ENCODE measurements around the gene CAMK2A. TPM values are rescaled to one million over a fixed set of nuclear protein-coding genes. Genes with fewer than 3 reads are reported as not detected.

Gene CAMK2A
- polyA plus RNA-seq, 1 donor (not counting 4 experiments of a cell fraction or from before 2014, with no cell fraction given) = 0.05 TPM

DNA sequence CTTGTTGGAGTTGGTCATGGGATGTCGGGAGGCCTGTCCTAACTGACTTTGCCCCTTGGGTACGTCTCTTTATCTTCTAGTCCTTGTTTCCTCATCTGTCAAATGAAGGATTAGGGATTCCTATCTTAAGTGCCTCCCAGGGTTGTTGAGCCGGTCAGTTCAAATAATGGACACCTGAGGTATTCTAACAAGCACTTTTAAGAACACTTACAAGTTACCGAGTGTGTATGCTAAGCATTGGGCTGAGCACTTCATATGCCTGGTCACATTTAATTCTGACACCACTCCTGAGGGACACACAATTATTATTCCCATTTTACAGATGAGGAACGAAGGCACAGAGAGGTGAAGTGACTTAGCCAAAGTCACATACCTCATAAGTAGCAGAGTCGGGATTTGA is 37.1 kb downstream of the CAMK2A start:
- Histone ChIP-seq H2AFZ (ENCODE audit: control insufficient read depth, low read length) (no peak overlapping the region), H3K9ac (ENCODE audit: control insufficient read depth, extremely low read depth, insufficient read depth, low read length) (no peak overlapping the region), H4K20me1 (ENCODE audit: control insufficient read depth, extremely low read depth, insufficient read depth, low read length) (no peaks in the 10 kb centered on the region), H3K4me1 (ENCODE audit: control insufficient read depth, extremely low read depth, insufficient read depth, low read length) (no peaks in the 10 kb centered on the region), H3K27me3 (ENCODE audit: control insufficient read depth, extremely low read depth, insufficient read depth, low read length) (no peaks in the 10 kb centered on the region), H3K36me3 (ENCODE audit: control insufficient read depth in 2 of 2, extremely low read depth in 1 of 2, insufficient read depth in 2 of 2, low read length in 2 of 2) (no peaks in the 10 kb centered on the region), H3K4me3 (ENCODE audit: control insufficient read depth in 2 of 3, extremely low read depth in 1 of 3, insufficient read depth in 2 of 3, low read depth in 1 of 3, low read length in 3 of 3) (no peak overlapping the region), H3K9me1 (ENCODE audit: control insufficient read depth, extremely low read depth, insufficient read depth, low read length) (no peaks in the 10 kb centered on the region), H3K27ac (ENCODE audit: control insufficient read depth, insufficient read depth, low read length) (no peak overlapping the region), H3K79me2 (ENCODE audit: control insufficient read depth, insufficient read depth, low read length) (no peaks in the 10 kb centered on the region), H3K4me2 (ENCODE audit: control insufficient read depth, extremely low read depth, insufficient read depth, low read depth, low read length) (no peak overlapping the region), H3K9me3 (ENCODE audit: control insufficient read depth, low read depth, low read length) (no peaks in the 10 kb centered on the region)
- dilution Hi-C loops (cut with MboI; ENCODE audit: extremely low pct_ligation_motif_present, low sequenced_read_pairs) = no loop called here
- TF ChIP-seq EZH2 (IDR thresholded peaks at IDR 0.05; ENCODE audit: low read length) = no peak
- TF ChIP-seq, protein P1, sequence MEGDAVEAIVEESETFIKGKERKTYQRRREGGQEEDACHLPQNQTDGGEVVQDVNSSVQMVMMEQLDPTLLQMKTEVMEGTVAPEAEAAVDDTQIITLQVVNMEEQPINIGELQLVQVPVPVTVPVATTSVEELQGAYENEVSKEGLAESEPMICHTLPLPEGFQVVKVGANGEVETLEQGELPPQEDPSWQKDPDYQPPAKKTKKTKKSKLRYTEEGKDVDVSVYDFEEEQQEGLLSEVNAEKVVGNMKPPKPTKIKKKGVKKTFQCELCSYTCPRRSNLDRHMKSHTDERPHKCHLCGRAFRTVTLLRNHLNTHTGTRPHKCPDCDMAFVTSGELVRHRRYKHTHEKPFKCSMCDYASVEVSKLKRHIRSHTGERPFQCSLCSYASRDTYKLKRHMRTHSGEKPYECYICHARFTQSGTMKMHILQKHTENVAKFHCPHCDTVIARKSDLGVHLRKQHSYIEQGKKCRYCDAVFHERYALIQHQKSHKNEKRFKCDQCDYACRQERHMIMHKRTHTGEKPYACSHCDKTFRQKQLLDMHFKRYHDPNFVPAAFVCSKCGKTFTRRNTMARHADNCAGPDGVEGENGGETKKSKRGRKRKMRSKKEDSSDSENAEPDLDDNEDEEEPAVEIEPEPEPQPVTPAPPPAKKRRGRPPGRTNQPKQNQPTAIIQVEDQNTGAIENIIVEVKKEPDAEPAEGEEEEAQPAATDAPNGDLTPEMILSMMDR (optimal IDR thresholded peaks at IDR 0.05 in 1 of 3, IDR thresholded peaks at IDR 0.05 in 1 of 3, conservative IDR thresholded peaks at IDR 0.05 in 1 of 3; ENCODE audit: extremely low read depth in 1 of 3, insufficient read depth in 2 of 3, low read length in 3 of 3) = no peak
- no peak for FAIRE-seq
- no peak for DNase-seq (ENCODE audit: low read depth, low spot score)

DNA sequence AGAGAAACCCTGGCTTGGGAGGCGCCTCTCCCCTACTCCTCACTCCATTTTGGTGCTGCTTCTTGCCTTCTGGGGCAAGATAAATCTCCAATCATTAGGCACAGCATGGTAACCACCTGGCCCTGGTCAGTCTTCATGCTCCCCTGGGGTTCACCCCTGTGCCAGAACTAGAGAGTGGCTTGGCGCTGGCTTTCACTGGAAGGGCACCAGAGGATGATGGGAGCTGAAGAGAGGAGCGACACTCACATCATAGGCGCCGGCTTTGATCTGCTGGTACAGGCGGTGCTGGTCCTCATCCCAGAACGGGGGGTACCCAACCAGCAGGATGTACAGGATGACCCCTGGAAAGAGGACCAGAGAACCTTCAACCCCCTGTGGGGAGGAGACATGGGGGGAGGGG is 38.1 kb downstream of the CAMK2A start:
- TF ChIP-seq, protein P1 (optimal IDR thresholded peaks at IDR 0.05 in 1 of 3, IDR thresholded peaks at IDR 0.05 in 1 of 3, conservative IDR thresholded peaks at IDR 0.05 in 1 of 3; ENCODE audit: extremely low read depth in 1 of 3, insufficient read depth in 2 of 3, low read length in 3 of 3) = no peak
- TF ChIP-seq EZH2 (IDR thresholded peaks at IDR 0.05; ENCODE audit: low read length) = no peak
- dilution Hi-C loops (cut with MboI; ENCODE audit: extremely low pct_ligation_motif_present, low sequenced_read_pairs) = no loop called here
- H3K4me1 ChIP-seq (ENCODE audit: control insufficient read depth, extremely low read depth, insufficient read depth, low read length) = no peaks in the 10 kb centered on the region
- no peaks in the 10 kb centered on the region for H3K79me2 ChIP-seq (ENCODE audit: control insufficient read depth, insufficient read depth, low read length)
- H3K27me3 ChIP-seq (ENCODE audit: control insufficient read depth, extremely low read depth, insufficient read depth, low read length) = no peaks in the 10 kb centered on the region
- H3K27ac ChIP-seq (ENCODE audit: control insufficient read depth, insufficient read depth, low read length) = no peak overlapping the region
- H3K4me3 ChIP-seq (ENCODE audit: control insufficient read depth in 2 of 3, extremely low read depth in 1 of 3, insufficient read depth in 2 of 3, low read depth in 1 of 3, low read length in 3 of 3) = no peak overlapping the region
- H4K20me1 ChIP-seq (ENCODE audit: control insufficient read depth, extremely low read depth, insufficient read depth, low read length) = no peaks in the 10 kb centered on the region
- H3K9me1 ChIP-seq (ENCODE audit: control insufficient read depth, extremely low read depth, insufficient read depth, low read length) = no peaks in the 10 kb centered on the region
- H3K9me3 ChIP-seq (ENCODE audit: control insufficient read depth, low read depth, low read length) = no peaks in the 10 kb centered on the region
- no peak overlapping the region for H2AFZ ChIP-seq (ENCODE audit: control insufficient read depth, low read length)
- no peak overlapping the region for H3K4me2 ChIP-seq (ENCODE audit: control insufficient read depth, extremely low read depth, insufficient read depth, low read depth, low read length)
- no peak overlapping the region for H3K9ac ChIP-seq (ENCODE audit: control insufficient read depth, extremely low read depth, insufficient read depth, low read length)
- DNase-seq (ENCODE audit: low read depth, low spot score) (no peak), FAIRE-seq (no peak)
- no peaks in the 10 kb centered on the region for H3K36me3 ChIP-seq (ENCODE audit: control insufficient read depth in 2 of 2, extremely low read depth in 1 of 2, insufficient read depth in 2 of 2, low read length in 2 of 2)
